ENCODE data around the gene SNCB. TPM values are rescaled to one million over a fixed set of nuclear protein-coding genes. Genes with fewer than 3 reads are reported as not detected.
A peak's percentile ranks its signal among the peaks of the same experiment; 100 is the strongest.

SNCB gene
- total RNA-seq, 1 experiment from 2014 or later: not detected

- no peak for DNase-seq (ENCODE audit: low read depth)
- in situ Hi-C loops (cut with HindIII; ENCODE audit: low pct_unique_long_range_greater_than_20kb, low sequenced_read_pairs): no loop called here
These were observed 32.3 kb upstream of the SNCB start for GRCh38 chr5:176662371-176663333.

GRCh38 chr5:176661676-176662075 is 31.3 kb upstream of the SNCB start:
- in situ Hi-C loops (cut with HindIII; ENCODE audit: low pct_unique_long_range_greater_than_20kb, low sequenced_read_pairs): no loop called here
- no peak for DNase-seq (ENCODE audit: low read depth)

GRCh38 chr5:176660860-176661641 is 30.7 kb upstream of the SNCB start:
- DNase-seq (ENCODE audit: low read depth): peak; percentile 66
- in situ Hi-C loops (cut with HindIII; ENCODE audit: low pct_unique_long_range_greater_than_20kb, low sequenced_read_pairs): no loop called here

GRCh38 chr5:176660530-176660859 is 30.2 kb upstream of the SNCB start:
- in situ Hi-C loops (cut with HindIII; ENCODE audit: low pct_unique_long_range_greater_than_20kb, low sequenced_read_pairs): no loop called here
- no peak for DNase-seq (ENCODE audit: low read depth)

- DNase-seq (ENCODE audit: low read depth): no peak
These were observed 29.6 kb upstream of the SNCB start for GRCh38 chr5:176659860-176660461.

GRCh38 chr5:176659512-176659839 is 29.1 kb upstream of the SNCB start:
- no peak for DNase-seq (ENCODE audit: low read depth)
- in situ Hi-C loops (cut with HindIII; ENCODE audit: low pct_unique_long_range_greater_than_20kb, low sequenced_read_pairs): no loop called here

More at GRCh38 chr5:176659860-176660461, 29.6 kb upstream of the SNCB start:
- in situ Hi-C loops (cut with HindIII; ENCODE audit: low pct_unique_long_range_greater_than_20kb, low sequenced_read_pairs): no loop called here

GRCh38 chr5:176658817-176659511 is 28.6 kb upstream of the SNCB start:
- in situ Hi-C loops (cut with HindIII; ENCODE audit: low pct_unique_long_range_greater_than_20kb, low sequenced_read_pairs): no loop called here
- DNase-seq (ENCODE audit: low read depth): peak; percentile 22

GRCh38 chr5:176658007-176658599 is 27.8 kb upstream of the SNCB start:
- DNase-seq (ENCODE audit: low read depth): peak; percentile 41
- in situ Hi-C loops (cut with HindIII; ENCODE audit: low pct_unique_long_range_greater_than_20kb, low sequenced_read_pairs): no loop called here

GRCh38 chr5:176656467-176656990 is 26.2 kb upstream of the SNCB start:
- no peak for DNase-seq (ENCODE audit: low read depth)
- in situ Hi-C loops (cut with HindIII; ENCODE audit: low pct_unique_long_range_greater_than_20kb, low sequenced_read_pairs): no loop called here

GRCh38 chr5:176654856-176655255 is 24.5 kb upstream of the SNCB start:
- DNase-seq (ENCODE audit: low read depth): no peak
- in situ Hi-C loops (cut with HindIII; ENCODE audit: low pct_unique_long_range_greater_than_20kb, low sequenced_read_pairs): no loop called here

- in situ Hi-C loops (cut with HindIII; ENCODE audit: low pct_unique_long_range_greater_than_20kb, low sequenced_read_pairs): no loop called here
- DNase-seq (ENCODE audit: low read depth): peak; percentile 18
These were observed 23.4 kb upstream of the SNCB start for GRCh38 chr5:176653401-176654385.

- in situ Hi-C loops (cut with HindIII; ENCODE audit: low pct_unique_long_range_greater_than_20kb, low sequenced_read_pairs): no loop called here
These were observed 21.8 kb upstream of the SNCB start for GRCh38 chr5:176652136-176652535.

GRCh38 chr5:176651472-176651980 is 21.2 kb upstream of the SNCB start:
- no peak for DNase-seq (ENCODE audit: low read depth)
- in situ Hi-C loops (cut with HindIII; ENCODE audit: low pct_unique_long_range_greater_than_20kb, low sequenced_read_pairs): no loop called here

More at GRCh38 chr5:176652136-176652535, 21.8 kb upstream of the SNCB start:
- peak; percentile 22 for DNase-seq (ENCODE audit: low read depth)

GRCh38 chr5:176650354-176650884 is 20.1 kb upstream of the SNCB start:
- in situ Hi-C loops (cut with HindIII; ENCODE audit: low pct_unique_long_range_greater_than_20kb, low sequenced_read_pairs): no loop called here
- no peak for DNase-seq (ENCODE audit: low read depth)

GRCh38 chr5:176648474-176649194 is 18.3 kb upstream of the SNCB start:
- DNase-seq (ENCODE audit: low read depth): no peak

More at GRCh38 chr5:176648474-176649194, 18.3 kb upstream of the SNCB start:
- in situ Hi-C loops (cut with HindIII; ENCODE audit: low pct_unique_long_range_greater_than_20kb, low sequenced_read_pairs): no loop called here

All from Caki2 (cell line).